HepG2 (cell line): ENCODE data around the gene SLC22A31. TPM values are rescaled to one million over a fixed set of nuclear protein-coding genes. Genes with fewer than 3 reads are reported as not detected.

Experiments used
- AGO1 ChIP-seq: fragments of 200-400 bp; formaldehyde crosslinking; IDR thresholded peaks from 2 replicates; pipeline ENCODE4 v1.6.1; 2017; ENCODE audit warnings: mild to moderate bottlenecking, low read depth, low read length, moderate library complexity; ENCODE audit not compliant: poor library complexity, severe bottlenecking
- AGO2 ChIP-seq: fragments of 200-400 bp; formaldehyde crosslinking; optimal IDR thresholded peaks from 2 replicates; pipeline ENCODE3; 2017; ENCODE audit warnings: mild to moderate bottlenecking, low read depth, low read length, moderate library complexity
- ARHGAP35 ChIP-seq: sonication (generic); formaldehyde crosslinking; IDR thresholded peaks from 2 replicates; pipeline ENCODE4 v1.9.0; 2022; ENCODE audit warnings: mild to moderate bottlenecking, inconsistent platforms, moderate library complexity, missing genetic modification reagents, borderline replicate concordance
- FOXK2 ChIP-seq: fragments of 450-650 bp; IDR thresholded peaks from 2 replicates; pipeline ENCODE4 v1.6.1; 2016
- HNRNPLL ChIP-seq: fragments of 200-400 bp; formaldehyde crosslinking; IDR thresholded peaks from 2 replicates; pipeline ENCODE4 v1.6.1; 2017; ENCODE audit warnings: mild to moderate bottlenecking, low read depth, low read length; ENCODE audit not compliant: poor library complexity, severe bottlenecking
- ZC3H4 ChIP-seq: sonication (generic); formaldehyde crosslinking; IDR thresholded peaks from 2 replicates; pipeline ENCODE4 v1.4.0; 2020; ENCODE audit warnings: missing genetic modification reagents, borderline replicate concordance
- ZNF326 ChIP-seq: sonication (generic); formaldehyde crosslinking; IDR thresholded peaks from 2 replicates; pipeline ENCODE4 v1.4.0; 2020; ENCODE audit warnings: missing genetic modification reagents, borderline replicate concordance
- ZNF543 ChIP-seq: sonication (generic); formaldehyde crosslinking; IDR thresholded peaks from 2 replicates; pipeline ENCODE4 v1.4.0; 2020; ENCODE audit warnings: mild to moderate bottlenecking, missing genetic modification reagents
- polyA plus RNA-seq, 8 experiments: library from polyadenylated mRNA; depleted of rRNA in 3 of 8; stranded (reverse) in 7 of 8; unstranded in 1 of 8; fragments of >200 nt; fragmentation: Illumina TruSeq in 4 of 8; extraction: Trizol in 4 of 8; gene quantifications; 2 replicates each; pipeline versions ENCODE4 v1.2.1 to v1.2.3, GENCODE V29; 2011 to 2016; ENCODE audit warnings: low read depth in 4 of 8, missing spikeins in 1 of 8, mixed read lengths in 1 of 8; ENCODE audit not compliant: insufficient read depth in 1 of 8
- total RNA-seq, 5 experiments: library from RNA; depleted of rRNA; stranded (reverse); fragments of >200 nt; fragmentation: Illumina TruSeq; extraction: Trizol; gene quantifications; 2 replicates each; pipeline ENCODE4 v1.2.3, GENCODE V29; 2016; ENCODE audit warnings: low read depth in 1 of 5
- TF ChIP-seq, protein P1 (sequence below), 2 experiments: fragments of 450-650 bp in 1 of 2; sonication (generic) in 1 of 2; formaldehyde crosslinking in 1 of 2; IDR thresholded peaks; 2 replicates each; pipeline versions ENCODE4 v1.6.1 to v1.8.0; 2016 to 2022; ENCODE audit warnings: antibody characterized with exemption in 1 of 2, mild to moderate bottlenecking in 1 of 2, missing genetic modification reagents in 1 of 2

SLC22A31 gene
- total and polyA plus RNA-seq, 2 of the 13 experiments (the other 11 are each of a cell fraction or from before 2014, with no cell fraction given) = 67.3 to 83.3 TPM

- TF ChIP-seq, protein P1, sequence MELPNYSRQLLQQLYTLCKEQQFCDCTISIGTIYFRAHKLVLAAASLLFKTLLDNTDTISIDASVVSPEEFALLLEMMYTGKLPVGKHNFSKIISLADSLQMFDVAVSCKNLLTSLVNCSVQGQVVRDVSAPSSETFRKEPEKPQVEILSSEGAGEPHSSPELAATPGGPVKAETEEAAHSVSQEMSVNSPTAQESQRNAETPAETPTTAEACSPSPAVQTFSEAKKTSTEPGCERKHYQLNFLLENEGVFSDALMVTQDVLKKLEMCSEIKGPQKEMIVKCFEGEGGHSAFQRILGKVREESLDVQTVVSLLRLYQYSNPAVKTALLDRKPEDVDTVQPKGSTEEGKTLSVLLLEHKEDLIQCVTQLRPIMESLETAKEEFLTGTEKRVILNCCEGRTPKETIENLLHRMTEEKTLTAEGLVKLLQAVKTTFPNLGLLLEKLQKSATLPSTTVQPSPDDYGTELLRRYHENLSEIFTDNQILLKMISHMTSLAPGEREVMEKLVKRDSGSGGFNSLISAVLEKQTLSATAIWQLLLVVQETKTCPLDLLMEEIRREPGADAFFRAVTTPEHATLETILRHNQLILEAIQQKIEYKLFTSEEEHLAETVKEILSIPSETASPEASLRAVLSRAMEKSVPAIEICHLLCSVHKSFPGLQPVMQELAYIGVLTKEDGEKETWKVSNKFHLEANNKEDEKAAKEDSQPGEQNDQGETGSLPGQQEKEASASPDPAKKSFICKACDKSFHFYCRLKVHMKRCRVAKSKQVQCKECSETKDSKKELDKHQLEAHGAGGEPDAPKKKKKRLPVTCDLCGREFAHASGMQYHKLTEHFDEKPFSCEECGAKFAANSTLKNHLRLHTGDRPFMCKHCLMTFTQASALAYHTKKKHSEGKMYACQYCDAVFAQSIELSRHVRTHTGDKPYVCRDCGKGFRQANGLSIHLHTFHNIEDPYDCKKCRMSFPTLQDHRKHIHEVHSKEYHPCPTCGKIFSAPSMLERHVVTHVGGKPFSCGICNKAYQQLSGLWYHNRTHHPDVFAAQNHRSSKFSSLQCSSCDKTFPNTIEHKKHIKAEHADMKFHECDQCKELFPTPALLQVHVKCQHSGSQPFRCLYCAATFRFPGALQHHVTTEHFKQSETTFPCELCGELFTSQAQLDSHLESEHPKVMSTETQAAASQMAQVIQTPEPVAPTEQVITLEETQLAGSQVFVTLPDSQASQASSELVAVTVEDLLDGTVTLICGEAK (IDR thresholded peaks at IDR 0.05) = no peak
- TF ChIP-seq, protein P1 (CRISPR knock-in tag; IDR thresholded peaks at IDR 0.05) = 0 out of 2 replicates have a peak, but pooled peaks have one; percentile 27
- TF ChIP-seq ZNF326 (CRISPR knock-in tag) = peak; percentile 91
- TF ChIP-seq ARHGAP35 (CRISPR knock-in tag) = 0 out of 2 replicates have a peak, but pooled peaks have one; percentile 32
- TF ChIP-seq AGO1 = peak; percentile 64
- no peak for TF ChIP-seq ZC3H4 (CRISPR knock-in tag)
- TF ChIP-seq HNRNPLL = no peak
- TF ChIP-seq ZNF543 = peak; percentile 40; the same call in 1 of the 2 replicates
- TF ChIP-seq FOXK2 = no peak
- TF ChIP-seq AGO2 = peak; percentile 51
Observed at GRCh38 chr16:89184933-89185794, 15.2 kb downstream of the SLC22A31 start (continued).
